Activated B cell treated with CpG ODN at 0.5 μM for 24 hours (primary cell): ENCODE data around the gene GPR153. TPM values are rescaled to one million over a fixed set of nuclear protein-coding genes. Genes with fewer than 3 reads are reported as not detected.

Experiments used
- ATAC-seq: fragments of 200-7000 bp; cut with Tn5 transposase; one replicate; pipeline ENCODE4 v1.10.0; 2021; ENCODE audit warnings: low read depth, mild to moderate bottlenecking, moderate library complexity
- CTCF ChIA-PET: fragments of 350-600 bp; sonication (Branson Sonifier 250); formaldehyde crosslinking; loops from one replicate; lab custom pipeline; 2021; ENCODE audit warnings: antibody characterized with exemption; lab: Charles Lee
- POLR2A ChIA-PET: fragments of 350-600 bp; sonication (Branson Sonifier 250); formaldehyde crosslinking; loops from one replicate; lab custom pipeline; 2021; ENCODE audit warnings: antibody characterized with exemption; lab: Charles Lee
- DNase-seq: peaks from one replicate; pipeline ENCODE4 v3.0.0; 2022
- H3K27ac Mint-ChIP-seq: one replicate; pipeline ENCODE4 v1.8.0; 2020; ENCODE audit warnings: mixed read lengths
- H3K27me3 Mint-ChIP-seq: one replicate; pipeline ENCODE4 v1.8.0; 2021; ENCODE audit warnings: mixed read lengths
- H3K36me3 Mint-ChIP-seq: one replicate; pipeline ENCODE4 v1.8.0; 2021; ENCODE audit warnings: low read depth, mixed read lengths
- H3K4me1 Mint-ChIP-seq: one replicate; pipeline ENCODE4 v1.8.0; 2021; ENCODE audit warnings: mixed read lengths
- H3K4me3 Mint-ChIP-seq: one replicate; pipeline ENCODE4 v1.8.0; 2020; ENCODE audit warnings: mild to moderate bottlenecking, mixed read lengths
- H3K9me3 Mint-ChIP-seq: one replicate; pipeline ENCODE4 v1.8.0; 2020; ENCODE audit warnings: mixed read lengths
- CTCF ChIP-seq: fragments of 200-600 bp; IDR thresholded peaks from one replicate; pipeline ENCODE4 v1.8.0; 2022; ENCODE audit warnings: antibody characterized with exemption, mild to moderate bottlenecking
- intact Hi-C: fragments of 100-400 bp; cut with micrococcal nuclease; formaldehyde crosslinking; loops from one replicate; pipeline ENCODE4 v1.15.1; 2024
- total RNA-seq: library from RNA; stranded (reverse); gene quantifications from 2 replicates; pipeline ENCODE4 v1.2.3, GENCODE V29; 2022

Gene GPR153
- total RNA-seq, 1 donor from 2014 or later, result 0.22 TPM

- no peak for DNase-seq
- Mint-ChIP-seq H3K27ac (peak overlapping the region; percentile 5), H3K36me3 (no peaks in the 10 kb centered on the region), H3K27me3 (peaks cover 35% of the 10 kb centered on the region), H3K4me1 (peaks cover 25% of the 10 kb centered on the region), H3K9me3 (no peaks in the 10 kb centered on the region), H3K4me3 (no peak overlapping the region)
- ChIA-PET CTCF (no interaction called here), POLR2A (no interaction called here)
- intact Hi-C loops, result no loop called here
- ATAC-seq, result no peak
- no peak for TF ChIP-seq CTCF
Measured at GRCh38 chr1:6212193-6212959, 48.5 kb downstream of the GPR153 start.

GRCh38 chr1:6211731-6212130, 49.2 kb downstream of the GPR153 start:
- POLR2A ChIA-PET, result no interaction called here
- Mint-ChIP-seq H3K4me3 (no peak overlapping the region), H3K27me3 (peaks cover 32% of the 10 kb centered on the region), H3K36me3 (no peaks in the 10 kb centered on the region), H3K27ac (no peak overlapping the region), H3K4me1 (peaks cover 28% of the 10 kb centered on the region), H3K9me3 (no peaks in the 10 kb centered on the region)
- no peak for DNase-seq
- intact Hi-C loops, result no loop called here
- CTCF ChIA-PET, result no interaction called here
- no peak for TF ChIP-seq CTCF
- no peak for ATAC-seq

GRCh38 chr1:6210591-6211355, 50.1 kb downstream of the GPR153 start:
- POLR2A ChIA-PET, result no interaction called here
- H3K27me3 Mint-ChIP-seq, result peaks cover 29% of the 10 kb centered on the region
- no peaks in the 10 kb centered on the region for H3K36me3 Mint-ChIP-seq
- no peak overlapping the region for H3K27ac Mint-ChIP-seq
- H3K4me1 Mint-ChIP-seq, result peaks cover 31% of the 10 kb centered on the region
- ATAC-seq, result no peak
- intact Hi-C loops, result no loop called here
- TF ChIP-seq CTCF, result no peak
- H3K4me3 Mint-ChIP-seq, result no peak overlapping the region
- DNase-seq, result no peak
- H3K9me3 Mint-ChIP-seq, result no peaks in the 10 kb centered on the region
- CTCF ChIA-PET, result interaction anchor here (1.0 kb wide), 1 partner anchor 34 kb away, joined by 3 read pairs; no protein-coding TSS in a partner anchor

- ATAC-seq, result peak; percentile 38
- Mint-ChIP-seq H3K27me3 (peaks cover 26% of the 10 kb centered on the region), H3K27ac (no peak overlapping the region), H3K4me1 (peaks cover 34% of the 10 kb centered on the region), H3K9me3 (no peaks in the 10 kb centered on the region), H3K4me3 (peak overlapping the region; percentile 46), H3K36me3 (no peaks in the 10 kb centered on the region)
- ChIA-PET POLR2A (no interaction called here), CTCF (interaction anchor here (1.0 kb wide), 1 partner anchor 35 kb away, joined by 3 read pairs; no protein-coding TSS in a partner anchor)
- TF ChIP-seq CTCF, result no peak
- intact Hi-C loops, result no loop called here
- DNase-seq, result no peak
Measured at GRCh38 chr1:6209661-6210580, 51.0 kb downstream of the GPR153 start.
